ENCODE data around the gene ELF5.

DNA sequence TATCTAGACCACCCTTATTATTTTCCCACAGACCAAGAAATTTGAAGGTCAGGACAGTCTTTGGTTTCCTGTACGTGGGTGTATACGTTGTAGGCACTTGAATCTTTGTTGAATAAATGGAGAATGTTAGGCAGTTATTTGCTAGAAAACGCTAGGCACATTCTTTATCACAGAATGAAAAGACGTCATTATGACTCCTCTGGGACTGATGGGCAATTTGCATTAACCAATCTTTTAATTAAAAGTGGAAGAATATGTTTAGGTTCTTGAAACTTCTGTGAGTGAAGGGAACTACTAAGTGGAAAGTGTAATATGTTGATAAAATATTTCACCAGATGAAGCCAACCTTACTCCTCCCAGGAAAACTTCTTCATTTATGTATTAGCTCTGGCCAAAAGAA is 69.2 kb downstream of the ELF5 start:
- TF ChIP-seq POLR2A (IDR thresholded peaks at IDR 0.05): no peak
- TF ChIP-seq, protein P1, sequence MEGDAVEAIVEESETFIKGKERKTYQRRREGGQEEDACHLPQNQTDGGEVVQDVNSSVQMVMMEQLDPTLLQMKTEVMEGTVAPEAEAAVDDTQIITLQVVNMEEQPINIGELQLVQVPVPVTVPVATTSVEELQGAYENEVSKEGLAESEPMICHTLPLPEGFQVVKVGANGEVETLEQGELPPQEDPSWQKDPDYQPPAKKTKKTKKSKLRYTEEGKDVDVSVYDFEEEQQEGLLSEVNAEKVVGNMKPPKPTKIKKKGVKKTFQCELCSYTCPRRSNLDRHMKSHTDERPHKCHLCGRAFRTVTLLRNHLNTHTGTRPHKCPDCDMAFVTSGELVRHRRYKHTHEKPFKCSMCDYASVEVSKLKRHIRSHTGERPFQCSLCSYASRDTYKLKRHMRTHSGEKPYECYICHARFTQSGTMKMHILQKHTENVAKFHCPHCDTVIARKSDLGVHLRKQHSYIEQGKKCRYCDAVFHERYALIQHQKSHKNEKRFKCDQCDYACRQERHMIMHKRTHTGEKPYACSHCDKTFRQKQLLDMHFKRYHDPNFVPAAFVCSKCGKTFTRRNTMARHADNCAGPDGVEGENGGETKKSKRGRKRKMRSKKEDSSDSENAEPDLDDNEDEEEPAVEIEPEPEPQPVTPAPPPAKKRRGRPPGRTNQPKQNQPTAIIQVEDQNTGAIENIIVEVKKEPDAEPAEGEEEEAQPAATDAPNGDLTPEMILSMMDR (IDR thresholded peaks at IDR 0.05): no peak
- no peak for TF ChIP-seq EP300 (IDR thresholded peaks at IDR 0.05)
